Esophagus squamous epithelium (tissue), 4 donors: ENCODE data around the gene CCSER1.

Source experiments
- CTCF ChIP-seq, 6 experiments: fragments of 450-650 bp in 4 of 6; fragments of 200-600 bp in 2 of 6; sonication (generic) in 2 of 6; IDR thresholded peaks; one replicate each; pipeline ENCODE4 v1.5.1; 2016 to 2019; ENCODE audit warnings: antibody characterized with exemption in 6 of 6, mild to moderate bottlenecking in 4 of 6, moderate library complexity in 4 of 6
- POLR2A ChIP-seq, 4 donors: fragments of 450-650 bp; IDR thresholded peaks; one replicate each; pipeline ENCODE4 v1.6.1; 2017; ENCODE audit warnings: antibody characterized with exemption in 4 of 4, mild to moderate bottlenecking in 4 of 4, moderate library complexity in 3 of 4

DNA sequence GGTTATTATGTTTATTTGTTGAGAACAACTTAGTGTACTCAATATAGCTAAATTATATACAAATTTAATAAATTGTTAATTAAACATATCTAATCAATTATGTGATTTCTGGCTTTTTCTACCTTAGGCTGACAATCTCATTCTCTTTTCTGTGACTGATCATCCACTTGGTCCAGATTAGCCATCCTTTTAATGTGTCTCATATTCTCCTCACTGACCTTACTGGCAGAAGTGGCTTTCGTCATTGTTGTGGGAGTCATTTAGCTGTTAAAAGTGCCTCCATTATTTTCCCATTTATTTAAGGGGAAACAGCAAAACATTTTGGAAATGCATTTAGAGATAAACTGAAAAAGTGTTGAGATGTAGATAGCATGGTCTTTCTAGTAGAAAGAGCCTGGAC, 172.2 kb downstream of the CCSER1 start:
- no peak for TF ChIP-seq CTCF (IDR thresholded peaks at IDR 0.05)
- TF ChIP-seq POLR2A (IDR thresholded peaks at IDR 0.05): no peak
